ENCODE results near the gene GRM7. TPM values are rescaled to one million over a fixed set of nuclear protein-coding genes. Genes with fewer than 3 reads are reported as not detected.

The GRM7 gene
- polyA plus RNA-seq, 3 donors: 0.05 to 0.10 TPM; not detected in 1

DNA sequence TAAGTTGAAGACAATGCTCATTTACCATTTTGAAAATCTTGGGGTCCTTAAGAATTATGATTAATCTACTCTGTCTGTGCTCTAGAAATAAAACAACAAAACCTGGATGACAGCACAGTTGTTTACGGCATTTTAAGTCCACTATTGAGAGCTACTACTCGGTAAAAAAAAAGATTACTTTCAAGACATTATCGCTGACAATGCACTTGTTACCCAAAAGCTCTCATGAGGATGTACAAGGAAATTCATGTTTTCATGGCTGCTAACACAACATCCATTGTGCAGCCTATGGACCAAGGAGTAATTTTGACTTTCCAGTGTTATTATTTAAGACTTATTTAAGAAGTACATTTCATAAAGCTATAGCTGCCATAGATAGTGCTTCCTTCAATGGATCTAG lies 221.3 kb downstream of the GRM7 start:
- WGBS, 3 donors: 89 to 92% (median 91%) methylated on average over 3 of the region's 3 CpGs
- no peak overlapping the region for H3K27ac ChIP-seq (ENCODE audit: low read depth, low read length)

- 57 to 60% (median 60%) methylated on average over 2 of the region's 2 CpGs for WGBS, 3 donors
- H3K27ac ChIP-seq (ENCODE audit: low read depth, low read length): no peak overlapping the region
Measured at GRCh38 chr3:7086417-7086816, 225.5 kb downstream of the GRM7 start.

- WGBS, 3 donors: 59 to 64% (median 60%) methylated on average over 1 of the region's 1 CpG
- no peak overlapping the region for H3K27ac ChIP-seq (ENCODE audit: low read depth, low read length)
Measured at GRCh38 chr3:7095116-7095515, 234.2 kb downstream of the GRM7 start.

- 73 to 81% (median 78%) methylated on average over 1 of the region's 1 CpG for WGBS, 3 donors
- H3K27ac ChIP-seq (ENCODE audit: low read depth, low read length): no peak overlapping the region
Measured at GRCh38 chr3:7100136-7100535, 239.2 kb downstream of the GRM7 start.

GRCh38 chr3:7106635-7107034 lies 245.7 kb downstream of the GRM7 start:
- 25 to 71% (median 66%) methylated on average over 1 of the region's 1 CpG for WGBS, 3 donors
- H3K27ac ChIP-seq (ENCODE audit: low read depth, low read length): no peak overlapping the region

DNA sequence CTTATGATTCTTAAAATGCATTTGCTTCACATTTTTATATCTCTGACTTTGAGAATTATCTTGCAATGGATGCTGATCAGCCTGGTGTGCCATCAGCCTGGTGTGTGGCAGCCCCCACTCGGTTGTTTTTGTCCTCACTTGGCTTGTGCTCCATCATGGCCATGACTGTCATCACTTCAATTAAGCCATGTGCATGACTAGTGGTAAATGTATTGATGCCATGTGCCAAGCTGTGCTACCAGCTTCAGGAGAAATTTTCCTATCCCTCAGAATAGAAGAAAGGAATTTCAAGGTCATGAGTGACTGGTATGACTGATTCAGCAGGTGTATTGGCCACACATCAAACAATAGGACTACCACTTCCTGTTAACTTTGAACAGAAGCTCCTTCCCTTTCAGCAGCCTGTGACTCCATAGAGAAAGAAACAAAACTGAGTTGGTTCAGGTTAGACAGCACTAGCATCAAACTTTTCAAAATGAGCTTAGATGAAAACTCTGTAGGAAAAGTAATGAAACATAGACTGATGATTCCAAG lies 251.7 kb downstream of the GRM7 start:
- no peak overlapping the region for H3K27ac ChIP-seq (ENCODE audit: low read depth, low read length)
- WGBS, 3 donors: 68 to 100% (median 86%) methylated on average over 1 of the region's 1 CpG

GRCh38 chr3:7144697-7145308 lies 283.9 kb downstream of the GRM7 start:
- 71 to 79% (median 71%) methylated on average over 8 of the region's 8 CpGs for WGBS, 3 donors

DNA sequence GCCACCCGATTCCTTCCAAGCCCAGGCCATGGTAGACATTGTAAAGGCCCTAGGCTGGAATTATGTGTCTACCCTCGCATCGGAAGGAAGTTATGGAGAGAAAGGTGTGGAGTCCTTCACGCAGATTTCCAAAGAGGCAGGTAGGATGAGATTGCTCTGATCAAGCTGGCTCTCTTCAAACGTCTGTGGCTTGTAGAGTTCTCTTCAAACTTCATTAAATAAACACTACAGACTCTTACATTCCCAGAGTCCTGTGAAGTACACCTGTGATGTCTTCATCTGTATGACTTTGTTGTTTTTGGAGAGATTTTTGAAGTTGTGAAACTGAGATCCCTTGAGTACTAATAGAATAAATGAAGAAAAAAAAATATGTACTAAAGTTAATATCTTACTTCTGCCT lies 285.6 kb downstream of the GRM7 start:
- WGBS, 3 donors: 78 to 92% (median 89%) methylated on average over 5 of the region's 5 CpGs

More at GRCh38 chr3:7144697-7145308, 283.9 kb downstream of the GRM7 start:
- no peak overlapping the region for H3K27ac ChIP-seq (ENCODE audit: low read depth, low read length)

GRCh38 chr3:7158516-7158915 lies 297.6 kb downstream of the GRM7 start:
- WGBS, 3 donors: 93 to 96% (median 95%) methylated on average over 2 of the region's 2 CpGs

More for the DNA sequence above, 285.6 kb downstream of the GRM7 start:
- no peak overlapping the region for H3K27ac ChIP-seq (ENCODE audit: low read depth, low read length)

DNA sequence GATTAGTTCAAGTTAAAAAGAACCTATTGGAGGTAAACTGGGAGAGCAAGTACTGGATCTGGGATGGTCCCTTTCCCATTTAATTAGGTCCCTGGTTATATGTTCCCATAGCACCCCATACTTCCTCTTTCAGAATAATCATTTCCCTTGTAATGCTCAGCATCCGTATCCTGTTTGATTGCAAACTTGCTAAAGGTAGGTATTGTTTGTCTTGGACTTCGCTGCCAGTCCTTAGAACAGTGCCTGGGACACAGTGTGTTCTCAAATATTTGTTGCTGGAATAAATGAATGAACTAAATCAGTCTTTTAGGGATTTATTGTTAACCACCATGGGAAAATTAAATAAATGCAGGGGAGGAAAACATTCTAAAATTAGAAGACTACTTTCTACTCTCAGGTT lies 299.8 kb downstream of the GRM7 start:
- WGBS, 3 donors: 67 to 80% (median 75%) methylated on average over 2 of the region's 2 CpGs
- H3K27ac ChIP-seq (ENCODE audit: low read depth, low read length): no peak overlapping the region

More at GRCh38 chr3:7158516-7158915, 297.6 kb downstream of the GRM7 start:
- H3K27ac ChIP-seq (ENCODE audit: low read depth, low read length): no peak overlapping the region

DNA sequence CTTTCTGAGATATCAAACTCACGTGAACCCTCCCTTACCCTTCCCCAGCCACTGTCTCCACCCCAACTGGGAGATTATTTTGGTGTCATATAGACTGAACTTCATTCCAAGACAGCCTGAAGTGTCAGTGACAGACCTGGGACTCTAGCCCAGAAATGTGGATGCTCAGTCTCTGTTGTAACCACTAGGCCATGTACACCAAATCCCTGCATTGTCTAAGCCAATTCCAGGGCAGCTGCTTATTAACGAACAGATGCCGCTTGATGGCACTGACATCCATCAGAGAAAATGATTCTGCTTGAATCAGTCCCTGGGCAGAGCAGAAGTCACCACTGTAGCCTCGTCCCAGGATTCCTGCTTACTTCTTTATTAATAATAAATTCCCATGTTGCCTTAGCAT lies 305.5 kb downstream of the GRM7 start:
- H3K27ac ChIP-seq (ENCODE audit: low read depth, low read length): no peak overlapping the region
- 81 to 86% (median 85%) methylated on average over 4 of the region's 4 CpGs for WGBS, 3 donors

- 59 to 84% (median 83%) methylated on average over 4 of the region's 4 CpGs for WGBS, 3 donors
- no peak overlapping the region for H3K27ac ChIP-seq (ENCODE audit: low read depth, low read length)
Measured at GRCh38 chr3:7171493-7171892, 310.6 kb downstream of the GRM7 start.

GRCh38 chr3:7172996-7173395 lies 312.1 kb downstream of the GRM7 start:
- WGBS, 3 donors: 69 to 92% (median 74%) methylated on average over 4 of the region's 4 CpGs
- no peak overlapping the region for H3K27ac ChIP-seq (ENCODE audit: low read depth, low read length)

- H3K27ac ChIP-seq (ENCODE audit: low read depth, low read length): no peak overlapping the region
- WGBS, 3 donors: 66 to 88% (median 75%) methylated on average over 1 of the region's 1 CpG
Measured at GRCh38 chr3:7188551-7188950, 327.6 kb downstream of the GRM7 start.

DNA sequence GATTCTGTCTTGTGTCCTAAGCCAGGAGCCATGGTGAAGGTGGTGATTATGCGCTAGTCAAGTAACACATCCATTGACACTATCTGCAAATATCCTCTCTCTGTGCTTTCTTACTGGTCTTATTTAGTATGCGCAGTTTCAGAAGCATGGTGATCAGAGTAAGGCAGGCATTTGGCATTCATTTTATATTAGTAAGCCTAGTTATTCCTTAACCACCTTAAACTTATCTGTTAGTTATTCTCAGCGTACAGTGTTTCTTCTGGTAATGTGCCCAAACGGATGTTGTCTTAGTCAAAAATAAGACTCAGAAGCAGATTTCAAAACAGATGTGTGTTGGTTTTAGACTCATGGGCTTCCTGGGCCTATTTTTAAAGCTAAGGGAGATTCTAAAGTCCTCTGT lies 329.2 kb downstream of the GRM7 start:
- 70 to 92% (median 86%) methylated on average over 4 of the region's 4 CpGs for WGBS, 3 donors
- H3K27ac ChIP-seq (ENCODE audit: low read depth, low read length): no peak overlapping the region

GRCh38 chr3:7193269-7193668 lies 332.4 kb downstream of the GRM7 start:
- H3K27ac ChIP-seq (ENCODE audit: low read depth, low read length): no peak overlapping the region

GRCh38 chr3:7194071-7194835 lies 333.3 kb downstream of the GRM7 start:
- WGBS, 3 donors: 66 to 82% (median 80%) methylated on average over 6 of the region's 6 CpGs
- H3K27ac ChIP-seq (ENCODE audit: low read depth, low read length): no peak overlapping the region

DNA sequence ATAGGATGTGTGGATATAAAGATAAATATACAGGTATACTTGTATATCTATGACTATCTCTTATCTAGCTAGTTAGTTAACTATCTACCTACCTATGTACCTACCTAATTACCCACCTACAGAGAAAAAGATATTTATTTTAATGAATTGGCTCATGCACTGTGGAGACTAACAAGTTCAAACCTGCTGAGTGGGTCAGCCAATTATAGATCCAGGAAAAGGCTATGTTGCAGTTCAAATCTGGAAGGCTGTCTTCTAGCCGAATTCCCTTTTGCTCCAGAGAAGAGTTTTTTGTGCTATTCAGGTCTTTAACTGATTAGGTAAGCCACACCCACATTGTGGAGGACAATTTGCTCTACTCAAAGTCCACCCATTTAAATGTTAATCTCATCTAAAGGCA lies 335.0 kb downstream of the GRM7 start:
- H3K27ac ChIP-seq (ENCODE audit: low read depth, low read length): no peak overlapping the region
- WGBS, 3 donors: 57 to 83% (median 80%) methylated on average over 1 of the region's 1 CpG

- H3K27ac ChIP-seq (ENCODE audit: low read depth, low read length): no peak overlapping the region
- 53 to 79% (median 66%) methylated on average over 2 of the region's 2 CpGs for WGBS, 3 donors
Measured at GRCh38 chr3:7201784-7202183, 340.9 kb downstream of the GRM7 start.

All from adipose tissue (tissue), 3 donors.